K562 (cell line): Measurements from ENCODE around the gene TTC6. TPM values are rescaled to one million over a fixed set of nuclear protein-coding genes. Genes with fewer than 3 reads are reported as not detected.

Source experiments
- ATAC-seq: fragments of 200-7000 bp; cut with Tn5 transposase; 3 replicates; pipeline ENCODE4 v1.9.1; 2020; ENCODE audit warnings: moderate library complexity
- BruUV-seq: library from RNA; stranded (reverse); fragments of 400-500 nt; replicated peaks from 2 replicates; lab custom pipeline; 2021; lab: Mats Ljungman, UMichigan
- CTCF ChIA-PET: fragments of 300-600 bp; formaldehyde crosslinking; extraction: SDS; loops from one replicate; lab custom pipeline; 2021; ENCODE audit warnings: low intra/inter-chr PET ratio; lab: Yijun Ruan, JAX
- POLR2A ChIA-PET: fragments of 300-600, 350-650 bp; sonication (Branson Sonifier 250); formaldehyde crosslinking; extraction: SDS; loops from one replicate; lab custom pipeline; 2021; ENCODE audit warnings: antibody characterized with exemption, inconsistent platforms; lab: Yijun Ruan, JAX
- DNase-seq, 4 experiments: peaks; one replicate each; pipeline versions ENCODE4 v3.0.0 to v3.0.0-alpha.2; 2011 to 2018; ENCODE audit warnings: low spot score in 3 of 4, mixed read lengths in 3 of 4; ENCODE audit errors: extremely low read depth in 1 of 4
- FAIRE-seq: peaks from 2 replicates; lab custom pipeline; 2011; peaks lifted over from hg19 to GRCh38; lab: Jason Lieb, UNC
- H2AFZ ChIP-seq: 2 replicates; pipeline ENCODE4 v1.6.0; 2011; ENCODE audit warnings: low read depth, low read length, control low read depth, inconsistent platforms
- H3K27ac ChIP-seq: fragments of 200-600 bp; 3 replicates; pipeline ENCODE4 v1.8.0; 2011; ENCODE audit warnings: low read depth, mild to moderate bottlenecking, control low read depth, inconsistent platforms, low read length, moderate library complexity, mixed read lengths; ENCODE audit errors: extremely low read depth
- H3K27me3 ChIP-seq, 2 experiments: fragments of 300-600 bp in 1 of 2; 2 replicates in 1 of 2; 3 replicates in 1 of 2; pipeline versions ENCODE4 v1.6.0 to v1.8.0; 2011; ENCODE audit warnings: inconsistent platforms in 2 of 2, low read length in 2 of 2, mild to moderate bottlenecking in 1 of 2, mixed read lengths in 1 of 2, moderate library complexity in 1 of 2; ENCODE audit not compliant: control insufficient read depth in 2 of 2, insufficient read depth in 2 of 2
- H3K36me3 ChIP-seq: fragments of 300-600 bp; 3 replicates; pipeline ENCODE4 v1.8.0; 2011; ENCODE audit warnings: mild to moderate bottlenecking, low read length, inconsistent platforms; ENCODE audit not compliant: control insufficient read depth, insufficient read depth
- H3K4me1 ChIP-seq, 2 experiments: fragments of 200-600 bp in 1 of 2; replicated peaks in 1 of 2; 2 replicates in 1 of 2; 3 replicates in 1 of 2; pipeline versions ENCODE4 v1.5.1 to v1.8.0; 2011; ENCODE audit warnings: inconsistent platforms in 2 of 2, low read length in 2 of 2, mild to moderate bottlenecking in 1 of 2, mixed read lengths in 1 of 2, moderate library complexity in 1 of 2; ENCODE audit not compliant: control insufficient read depth in 2 of 2, insufficient read depth in 2 of 2
- H3K4me2 ChIP-seq: 2 replicates; pipeline ENCODE4 v1.6.1; 2011; ENCODE audit warnings: low read length, control low read depth, inconsistent platforms, mixed read lengths; ENCODE audit not compliant: insufficient read depth
- H3K4me3 ChIP-seq: fragments of 200-600 bp; sonication (generic), shearing (Covaris generic); 2 replicates; pipeline ENCODE4 v1.5.1; 2016; ENCODE audit warnings: control low read depth, inconsistent platforms
- H3K79me2 ChIP-seq: fragments of 200-600 bp; 3 replicates; pipeline ENCODE4 v1.8.0; 2011; ENCODE audit warnings: low read length, inconsistent platforms; ENCODE audit not compliant: control insufficient read depth, insufficient read depth
- H3K9ac ChIP-seq, 2 experiments: 2 replicates each; pipeline versions ENCODE4 v1.6.0 to v1.6.1; 2011; ENCODE audit warnings: low read depth in 2 of 2, low read length in 2 of 2, control low read depth in 1 of 2, inconsistent platforms in 1 of 2, mild to moderate bottlenecking in 1 of 2, mixed read lengths in 1 of 2; ENCODE audit not compliant: insufficient read depth in 1 of 2
- H3K9me1 ChIP-seq: one replicate; pipeline ENCODE4 v1.6.0; 2011; ENCODE audit warnings: inconsistent platforms, mild to moderate bottlenecking, low read length, moderate library complexity; ENCODE audit not compliant: control insufficient read depth, insufficient read depth
- H3K9me3 ChIP-seq: replicated peaks from 2 replicates; pipeline ENCODE4 v1.5.1; 2011; ENCODE audit warnings: low read depth, low read length, inconsistent platforms; ENCODE audit not compliant: control insufficient read depth, insufficient read depth
- H4K20me1 ChIP-seq: replicated peaks from 2 replicates; pipeline ENCODE4 v1.6.1; 2011; ENCODE audit warnings: low read length, inconsistent platforms, mixed read lengths; ENCODE audit not compliant: control insufficient read depth, insufficient read depth
- EWSR1 ChIP-seq: fragments of 450-650 bp; IDR thresholded peaks from 2 replicates; pipeline ENCODE4 v1.6.1; 2018; ENCODE audit warnings: borderline replicate concordance, mild to moderate bottlenecking, low read depth, moderate library complexity; ENCODE audit not compliant: partially characterized antibody
- HDAC3 ChIP-seq: fragments of 450-650 bp; IDR thresholded peaks from 2 replicates; pipeline ENCODE4 v1.6.1; 2018; ENCODE audit warnings: borderline replicate concordance, mild to moderate bottlenecking, moderate library complexity; ENCODE audit not compliant: partially characterized antibody
- LEF1 ChIP-seq: fragments of 450-650 bp; IDR thresholded peaks from 2 replicates; pipeline ENCODE4 v1.6.1; 2016; ENCODE audit warnings: mild to moderate bottlenecking
- NCOA2 ChIP-seq, 2 experiments: fragments of 450-650 bp; IDR thresholded peaks; 2 replicates each; pipeline ENCODE4 v1.6.1; 2018; ENCODE audit warnings: mild to moderate bottlenecking in 2 of 2, moderate library complexity in 1 of 2; ENCODE audit not compliant: partially characterized antibody in 2 of 2
- RBM39 ChIP-seq: fragments of 200-400 bp; formaldehyde crosslinking; optimal IDR thresholded peaks from 2 replicates; pipeline ENCODE3; 2018; ENCODE audit warnings: low read depth, low read length
- WGBS: fragments of 100-300 bp; shearing (Covaris generic); methylation state at CpG from one replicate; pipeline ENCODE4 v1.1.6; 2016; ENCODE audit warnings: low coverage, mixed read lengths; ENCODE audit not compliant: insufficient coverage; ENCODE audit errors: missing lambda C conversion rate; 5-methylcytosine and 5-hydroxymethylcytosine counted together
- in situ Hi-C: fragments of 300-500 bp; cut with MboI; formaldehyde crosslinking; loops from 4 replicates; pipeline ENCODE4 v1.15.0; 2018; ENCODE audit warnings: inconsistent platforms, mixed read lengths
- intact Hi-C: fragments of 100-400 bp; cut with micrococcal nuclease; formaldehyde crosslinking; loops from 2 replicates; pipeline ENCODE4 v1.14.2; 2022
- polyA plus RNA-seq, 8 experiments: library from polyadenylated mRNA; depleted of rRNA in 4 of 8; stranded (reverse) in 5 of 8; unstranded in 3 of 8; fragments of >200 nt; fragmentation: Nextera tagmentation in 2 of 8; fragmentation: Illumina TruSeq in 1 of 8; extraction: Ambion mirVana in 2 of 8; extraction: Trizol in 1 of 8; gene quantifications; 2 replicates each; pipeline versions ENCODE4 v1.2.1 to v1.2.3, GENCODE V29; 2011 to 2014; ENCODE audit warnings: inconsistent platforms in 1 of 8, missing spikeins in 1 of 8
- total RNA-seq, 7 experiments: library from RNA; depleted of rRNA in 6 of 7; stranded (reverse); fragments of >200 nt in 6 of 7; fragmentation: Illumina TruSeq in 2 of 7; extraction: Trizol in 2 of 7; gene quantifications; 2 replicates each; pipeline versions ENCODE4 v1.2.1 to v1.2.3, GENCODE V29; 2011 to 2021; ENCODE audit warnings: low replicate concordance in 1 of 7
- TF ChIP-seq, protein P1 (sequence below): fragments of 450-650 bp; IDR thresholded peaks from 2 replicates; pipeline ENCODE4 v1.6.1; 2017; ENCODE audit warnings: antibody characterized with exemption, mild to moderate bottlenecking
- TF ChIP-seq, protein P2 (sequence below): fragments of 250-450 bp; sonication (Bioruptor Pico); IDR thresholded peaks from 2 replicates; pipeline ENCODE4 v1.4.0; 2020

The TTC6 gene
- total and polyA plus RNA-seq, 9 of the 15 experiments (the other 6 are each of a cell fraction or from before 2014, with no cell fraction given): 0.04 to 0.23 (median 0.08) TPM; not detected in 5

DNA sequence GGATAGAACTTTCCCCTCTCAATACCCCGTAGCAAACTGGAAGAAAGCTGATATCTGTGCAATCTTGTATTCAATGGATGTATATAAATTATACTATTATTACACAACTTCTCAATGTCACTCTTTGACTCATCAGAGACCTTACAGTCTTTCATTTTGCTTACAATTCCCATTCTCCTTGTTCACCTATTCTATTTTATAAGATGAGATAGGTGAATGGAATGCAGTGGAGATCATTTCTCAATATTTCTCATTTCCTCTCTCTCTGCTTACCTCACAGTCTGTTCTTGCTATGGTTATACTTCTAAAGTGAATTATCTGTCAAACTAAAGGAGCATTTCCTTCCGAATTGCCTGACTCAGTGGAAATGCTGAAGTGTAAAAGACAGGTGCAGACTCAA is 15.3 kb upstream of the TTC6 start (continued):
- TF ChIP-seq, protein P1, sequence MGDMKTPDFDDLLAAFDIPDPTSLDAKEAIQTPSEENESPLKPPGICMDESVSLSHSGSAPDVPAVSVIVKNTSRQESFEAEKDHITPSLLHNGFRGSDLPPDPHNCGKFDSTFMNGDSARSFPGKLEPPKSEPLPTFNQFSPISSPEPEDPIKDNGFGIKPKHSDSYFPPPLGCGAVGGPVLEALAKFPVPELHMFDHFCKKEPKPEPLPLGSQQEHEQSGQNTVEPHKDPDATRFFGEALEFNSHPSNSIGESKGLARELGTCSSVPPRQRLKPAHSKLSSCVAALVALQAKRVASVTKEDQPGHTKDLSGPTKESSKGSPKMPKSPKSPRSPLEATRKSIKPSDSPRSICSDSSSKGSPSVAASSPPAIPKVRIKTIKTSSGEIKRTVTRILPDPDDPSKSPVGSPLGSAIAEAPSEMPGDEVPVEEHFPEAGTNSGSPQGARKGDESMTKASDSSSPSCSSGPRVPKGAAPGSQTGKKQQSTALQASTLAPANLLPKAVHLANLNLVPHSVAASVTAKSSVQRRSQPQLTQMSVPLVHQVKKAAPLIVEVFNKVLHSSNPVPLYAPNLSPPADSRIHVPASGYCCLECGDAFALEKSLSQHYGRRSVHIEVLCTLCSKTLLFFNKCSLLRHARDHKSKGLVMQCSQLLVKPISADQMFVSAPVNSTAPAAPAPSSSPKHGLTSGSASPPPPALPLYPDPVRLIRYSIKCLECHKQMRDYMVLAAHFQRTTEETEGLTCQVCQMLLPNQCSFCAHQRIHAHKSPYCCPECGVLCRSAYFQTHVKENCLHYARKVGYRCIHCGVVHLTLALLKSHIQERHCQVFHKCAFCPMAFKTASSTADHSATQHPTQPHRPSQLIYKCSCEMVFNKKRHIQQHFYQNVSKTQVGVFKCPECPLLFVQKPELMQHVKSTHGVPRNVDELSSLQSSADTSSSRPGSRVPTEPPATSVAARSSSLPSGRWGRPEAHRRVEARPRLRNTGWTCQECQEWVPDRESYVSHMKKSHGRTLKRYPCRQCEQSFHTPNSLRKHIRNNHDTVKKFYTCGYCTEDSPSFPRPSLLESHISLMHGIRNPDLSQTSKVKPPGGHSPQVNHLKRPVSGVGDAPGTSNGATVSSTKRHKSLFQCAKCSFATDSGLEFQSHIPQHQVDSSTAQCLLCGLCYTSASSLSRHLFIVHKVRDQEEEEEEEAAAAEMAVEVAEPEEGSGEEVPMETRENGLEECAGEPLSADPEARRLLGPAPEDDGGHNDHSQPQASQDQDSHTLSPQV: no peak
- TF ChIP-seq RBM39 (no peak), LEF1 (no peak), EWSR1 (no peak)

DNA sequence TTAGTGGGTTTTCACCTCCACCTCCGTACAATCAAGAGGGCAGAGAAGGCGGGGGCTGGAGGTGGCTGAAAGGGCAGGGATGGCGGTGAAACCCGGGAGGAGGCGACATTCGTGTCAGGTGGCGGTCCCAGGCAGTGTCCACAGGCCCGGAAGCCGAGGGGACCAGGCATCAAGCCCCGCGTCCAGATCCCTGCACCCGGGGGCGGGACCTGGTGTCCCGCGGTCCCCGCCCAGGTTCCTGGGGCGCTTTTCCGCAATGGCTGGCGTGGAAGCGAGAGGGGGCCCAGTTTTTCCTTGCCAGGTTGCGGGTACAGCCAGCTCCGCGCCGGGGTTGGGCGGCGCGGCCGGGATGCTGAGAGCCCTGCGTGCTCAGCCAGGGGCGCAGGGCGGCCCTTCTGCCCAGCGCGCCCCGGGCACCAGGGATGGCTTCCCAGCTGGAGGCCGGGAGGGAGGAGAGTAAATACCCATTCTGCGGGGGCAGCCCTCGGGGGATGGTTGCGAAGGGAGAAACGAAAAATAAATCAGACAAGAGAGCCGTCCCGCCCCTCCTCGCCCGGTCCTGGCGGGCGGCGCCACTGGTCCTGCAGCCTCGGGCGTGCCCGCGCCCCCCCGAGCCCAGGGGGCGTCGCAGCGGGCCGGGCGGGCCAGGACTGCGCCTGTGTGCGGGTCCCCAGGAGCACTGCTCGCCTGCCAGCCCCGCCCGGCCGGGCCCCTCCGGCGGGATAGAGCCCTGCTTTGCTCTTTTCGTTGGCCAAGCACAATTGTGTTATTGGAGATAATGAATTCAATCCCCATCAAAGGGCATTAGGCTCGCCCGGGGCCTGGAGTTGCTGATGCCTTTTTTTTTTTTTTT is 11.8 kb upstream of the TTC6 start:
- Histone ChIP-seq H3K9me3 (no peaks in the 10 kb centered on the region), H3K9ac (no peak overlapping the region), H3K27me3 (no peaks in the 10 kb centered on the region; a peak in 1 of 5 replicates), H3K9me1 (no peaks in the 10 kb centered on the region), H3K27ac (no peak overlapping the region), H3K4me2 (no peak overlapping the region), H3K79me2 (no peaks in the 10 kb centered on the region), H4K20me1 (no peaks in the 10 kb centered on the region), H3K36me3 (no peaks in the 10 kb centered on the region), H3K4me3 (no peak overlapping the region), H3K4me1 (peaks cover 0 to 13% of the 10 kb centered on the region in 2 experiments; a peak in 1 of 5 replicates), H2AFZ (no peak overlapping the region)
- 66% methylated on average over 13 of the region's 67 CpGs for WGBS
- in situ Hi-C loops (loop anchor here (25.0 kb wide), 1 partner anchor 321 kb away; no protein-coding TSS in a partner anchor), intact Hi-C loops (no loop called here)
- CTCF ChIA-PET: no interaction called here
- no peak for ATAC-seq
- DNase-seq: no peak
- no peak for FAIRE-seq
- POLR2A ChIA-PET: no interaction called here
- no TSS peak for BruUV-seq
- TF ChIP-seq, protein P2, sequence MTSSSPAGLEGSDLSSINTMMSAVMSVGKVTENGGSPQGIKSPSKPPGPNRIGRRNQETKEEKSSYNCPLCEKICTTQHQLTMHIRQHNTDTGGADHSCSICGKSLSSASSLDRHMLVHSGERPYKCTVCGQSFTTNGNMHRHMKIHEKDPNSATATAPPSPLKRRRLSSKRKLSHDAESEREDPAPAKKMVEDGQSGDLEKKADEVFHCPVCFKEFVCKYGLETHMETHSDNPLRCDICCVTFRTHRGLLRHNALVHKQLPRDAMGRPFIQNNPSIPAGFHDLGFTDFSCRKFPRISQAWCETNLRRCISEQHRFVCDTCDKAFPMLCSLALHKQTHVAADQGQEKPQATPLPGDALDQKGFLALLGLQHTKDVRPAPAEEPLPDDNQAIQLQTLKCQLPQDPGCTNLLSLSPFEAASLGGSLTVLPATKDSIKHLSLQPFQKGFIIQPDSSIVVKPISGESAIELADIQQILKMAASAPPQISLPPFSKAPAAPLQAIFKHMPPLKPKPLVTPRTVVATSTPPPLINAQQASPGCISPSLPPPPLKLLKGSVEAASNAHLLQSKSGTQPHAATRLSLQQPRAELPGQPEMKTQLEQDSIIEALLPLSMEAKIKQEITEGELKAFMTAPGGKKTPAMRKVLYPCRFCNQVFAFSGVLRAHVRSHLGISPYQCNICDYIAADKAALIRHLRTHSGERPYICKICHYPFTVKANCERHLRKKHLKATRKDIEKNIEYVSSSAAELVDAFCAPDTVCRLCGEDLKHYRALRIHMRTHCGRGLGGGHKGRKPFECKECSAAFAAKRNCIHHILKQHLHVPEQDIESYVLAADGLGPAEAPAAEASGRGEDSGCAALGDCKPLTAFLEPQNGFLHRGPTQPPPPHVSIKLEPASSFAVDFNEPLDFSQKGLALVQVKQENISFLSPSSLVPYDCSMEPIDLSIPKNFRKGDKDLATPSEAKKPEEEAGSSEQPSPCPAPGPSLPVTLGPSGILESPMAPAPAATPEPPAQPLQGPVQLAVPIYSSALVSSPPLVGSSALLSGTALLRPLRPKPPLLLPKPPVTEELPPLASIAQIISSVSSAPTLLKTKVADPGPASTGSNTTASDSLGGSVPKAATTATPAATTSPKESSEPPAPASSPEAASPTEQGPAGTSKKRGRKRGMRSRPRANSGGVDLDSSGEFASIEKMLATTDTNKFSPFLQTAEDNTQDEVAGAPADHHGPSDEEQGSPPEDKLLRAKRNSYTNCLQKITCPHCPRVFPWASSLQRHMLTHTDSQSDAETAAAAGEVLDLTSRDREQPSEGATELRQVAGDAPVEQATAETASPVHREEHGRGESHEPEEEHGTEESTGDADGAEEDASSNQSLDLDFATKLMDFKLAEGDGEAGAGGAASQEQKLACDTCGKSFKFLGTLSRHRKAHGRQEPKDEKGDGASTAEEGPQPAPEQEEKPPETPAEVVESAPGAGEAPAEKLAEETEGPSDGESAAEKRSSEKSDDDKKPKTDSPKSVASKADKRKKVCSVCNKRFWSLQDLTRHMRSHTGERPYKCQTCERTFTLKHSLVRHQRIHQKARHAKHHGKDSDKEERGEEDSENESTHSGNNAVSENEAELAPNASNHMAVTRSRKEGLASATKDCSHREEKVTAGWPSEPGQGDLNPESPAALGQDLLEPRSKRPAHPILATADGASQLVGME (CRISPR knock-in tag): no peak
- TF ChIP-seq HDAC3 (no peak), NCOA2 (IDR thresholded peaks at IDR 0.05; ENCODE audit: partially characterized antibody in 2 of 2) (no peak)
